ENCODE results near the gene VSIG8.

Gene VSIG8

DNA sequence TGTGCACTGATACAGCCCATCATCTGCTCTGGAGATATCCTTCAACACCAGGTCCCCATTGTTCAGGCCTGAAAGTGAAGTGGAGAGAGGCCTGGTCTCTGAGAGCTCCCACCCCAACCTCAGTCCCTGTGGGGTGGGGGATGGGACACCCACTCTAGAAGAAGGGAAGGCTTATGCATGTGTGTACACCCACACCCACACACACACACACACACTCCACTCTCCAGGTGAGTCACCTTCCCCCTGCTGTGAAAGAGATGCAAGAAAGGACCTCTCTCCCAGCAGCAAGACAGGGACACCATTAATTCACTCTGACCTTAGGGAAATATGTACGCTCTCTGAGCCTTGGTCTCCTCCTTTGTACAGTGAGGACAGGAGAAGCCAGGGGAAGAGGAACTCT lies 5.9 kb downstream of the VSIG8 start:
- ATAC-seq, result no peak
- DNase-seq, result no peak

DNA sequence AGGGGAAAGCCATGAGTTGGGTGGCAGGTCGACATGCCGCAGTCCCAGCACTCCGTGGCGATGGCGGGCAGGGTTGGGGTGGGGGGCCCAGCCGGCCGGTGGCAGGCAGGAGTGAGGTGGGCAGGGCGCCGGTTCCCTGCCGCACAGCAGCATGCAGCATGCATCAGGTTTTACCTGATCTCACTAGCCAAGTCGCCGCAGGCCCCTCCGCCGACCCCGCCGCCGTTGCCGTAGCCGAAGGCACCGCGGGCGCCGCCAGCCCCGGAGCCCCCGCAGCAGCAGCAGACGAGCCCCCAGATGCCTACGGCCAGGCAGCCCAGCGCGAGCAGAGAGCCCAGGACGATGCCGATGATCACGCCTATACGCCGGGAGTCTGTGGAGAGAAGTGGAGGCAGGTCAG lies 6.7 kb downstream of the VSIG8 start:
- no peak for ATAC-seq
- DNase-seq, result no peak

- peak; percentile 95 for ATAC-seq
- peak; percentile 82 for DNase-seq
Measured at GRCh38 chr1:159854693-159855192, 7.7 kb downstream of the VSIG8 start.

DNA sequence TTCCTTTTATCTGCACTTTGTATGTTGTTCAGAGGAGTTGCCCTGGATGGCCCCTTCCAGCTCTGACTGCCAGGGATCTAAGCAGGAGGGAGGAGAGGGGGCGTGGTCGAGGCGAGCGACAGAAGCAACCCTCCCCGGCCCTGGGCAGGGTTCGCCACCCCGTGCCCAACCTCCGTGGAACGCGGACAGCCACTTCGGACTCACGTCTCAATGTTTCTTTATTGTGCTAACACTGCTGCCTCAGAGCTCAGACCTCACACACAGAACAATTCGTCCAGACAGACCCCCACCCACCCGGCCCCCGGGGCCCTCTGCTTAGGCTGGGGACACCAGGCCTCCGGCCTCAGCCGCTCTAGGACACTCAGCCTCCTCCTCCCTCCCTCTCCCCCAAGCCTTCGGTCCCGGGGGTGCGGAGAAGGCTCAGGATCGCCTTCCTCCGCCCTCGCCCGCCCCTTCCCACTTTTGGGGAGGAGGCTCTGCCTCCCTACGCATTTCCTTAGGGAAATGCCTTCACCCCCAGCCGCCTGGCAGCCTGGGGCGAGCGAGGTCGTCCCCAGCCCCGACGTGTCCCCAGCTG lies 8.3 kb downstream of the VSIG8 start:
- DNase-seq (peak; percentile 50), ATAC-seq (no peak)

DNA sequence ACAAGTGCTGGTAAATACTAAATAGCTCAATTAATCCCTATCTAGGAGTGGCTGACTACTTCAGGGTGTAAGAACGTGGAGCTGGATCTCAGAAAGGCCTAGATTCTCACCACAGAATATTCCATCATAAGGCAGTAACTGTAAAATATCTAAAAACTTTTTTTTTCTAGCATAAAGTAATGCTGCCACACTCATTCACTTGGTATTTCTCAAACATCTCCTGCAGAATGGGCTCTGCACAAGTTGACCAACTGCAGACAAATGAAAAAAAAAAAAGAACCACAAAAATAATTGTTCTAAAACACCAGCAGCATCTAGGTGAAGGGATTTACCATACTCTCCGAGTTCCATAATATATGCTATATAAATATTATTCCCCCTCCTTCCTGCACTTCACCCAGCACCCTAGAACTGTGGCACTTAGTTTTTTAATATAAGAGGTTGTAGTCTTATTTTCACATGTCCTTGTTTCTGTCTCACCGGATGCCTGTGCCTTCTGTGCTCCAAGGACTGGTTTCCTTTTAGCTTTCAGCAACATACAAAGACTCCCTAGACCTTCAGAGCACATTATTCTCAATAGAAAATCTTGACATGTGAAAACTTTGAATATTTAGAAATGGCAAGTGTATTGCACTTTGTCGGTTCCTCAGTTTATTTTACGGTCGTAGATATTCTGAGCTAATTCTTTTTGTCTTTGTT lies 8.9 kb downstream of the VSIG8 start:
- ATAC-seq, result no peak

DNA sequence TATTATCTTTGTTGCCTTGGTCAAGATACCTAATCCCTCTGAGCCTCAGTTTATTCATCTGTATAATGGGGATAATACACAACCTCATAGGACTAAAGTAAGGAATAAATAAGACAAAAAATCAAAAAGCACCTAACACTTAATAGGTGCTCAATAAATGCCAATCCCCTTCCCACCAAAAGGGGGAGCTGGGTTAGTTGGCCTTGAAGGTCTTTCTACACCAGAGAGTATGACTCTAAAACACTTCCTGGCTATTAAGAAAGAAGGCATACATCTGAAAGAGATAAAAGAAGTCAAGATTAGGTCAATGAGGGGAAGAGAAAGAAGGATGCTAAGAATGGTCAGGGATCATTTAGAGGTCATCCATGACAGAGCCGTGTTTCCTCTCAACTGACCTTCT lies 11.1 kb downstream of the VSIG8 start:
- no peak for DNase-seq
- no peak for ATAC-seq

More for the DNA sequence above, 8.9 kb downstream of the VSIG8 start:
- DNase-seq, result no peak

DNA sequence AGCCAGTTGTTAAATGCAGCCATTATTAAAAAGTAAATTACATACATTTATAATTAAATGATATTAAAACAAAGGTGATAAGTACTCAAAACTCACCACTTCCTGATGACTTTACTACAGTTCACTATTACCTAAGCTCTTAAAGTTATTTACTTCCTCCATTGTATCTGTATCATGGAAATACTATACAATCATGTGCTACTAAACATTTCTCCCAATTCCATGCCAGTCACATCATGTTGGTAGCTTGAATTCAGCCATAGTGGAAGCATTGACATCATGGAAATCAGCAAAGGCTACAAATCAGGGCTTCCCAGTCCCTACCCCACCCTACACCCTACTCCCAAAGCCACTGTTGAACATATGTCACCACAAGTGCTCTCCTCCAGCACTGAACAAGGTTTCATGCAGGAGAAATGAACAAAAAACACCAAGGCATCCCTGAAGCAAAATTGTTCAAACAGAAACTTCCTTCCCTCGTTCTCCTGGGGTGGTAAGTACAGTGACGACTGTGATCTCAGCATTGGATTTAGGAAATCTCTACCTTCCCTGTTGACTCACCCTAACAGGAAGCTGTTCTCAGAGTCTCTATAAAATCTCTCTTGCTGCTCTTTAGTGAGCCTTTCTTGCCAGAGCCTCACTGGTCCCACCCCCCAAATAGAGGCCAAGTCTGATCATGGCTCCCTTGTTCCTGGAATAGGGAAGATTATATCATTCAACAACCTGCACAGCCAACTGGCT lies 12.7 kb downstream of the VSIG8 start:
- DNase-seq (no peak), ATAC-seq (no peak)

GRCh38 chr1:159848326-159848725 lies 14.1 kb downstream of the VSIG8 start:
- no peak for DNase-seq
- ATAC-seq, result no peak

DNA sequence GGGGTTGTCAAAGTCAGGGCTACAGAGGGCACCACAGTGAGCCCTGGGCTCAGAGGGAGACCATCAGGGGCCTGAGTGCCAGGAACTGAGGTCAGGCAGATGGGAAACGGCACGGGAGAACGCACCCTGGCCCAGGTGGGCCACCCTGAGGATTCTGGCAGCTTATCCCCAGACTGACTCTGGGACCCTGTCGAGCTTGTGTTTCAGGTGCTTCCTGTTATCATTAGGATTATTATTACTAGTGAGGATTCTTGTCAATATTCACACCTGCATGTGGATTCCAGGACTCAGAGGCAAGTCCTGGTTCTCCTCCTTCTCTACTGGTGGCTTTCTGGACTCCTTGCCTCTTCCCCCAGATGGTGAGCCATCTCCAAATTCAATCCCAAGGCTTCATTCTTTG lies 15.2 kb downstream of the VSIG8 start:
- ATAC-seq (no peak), DNase-seq (no peak)

DNA sequence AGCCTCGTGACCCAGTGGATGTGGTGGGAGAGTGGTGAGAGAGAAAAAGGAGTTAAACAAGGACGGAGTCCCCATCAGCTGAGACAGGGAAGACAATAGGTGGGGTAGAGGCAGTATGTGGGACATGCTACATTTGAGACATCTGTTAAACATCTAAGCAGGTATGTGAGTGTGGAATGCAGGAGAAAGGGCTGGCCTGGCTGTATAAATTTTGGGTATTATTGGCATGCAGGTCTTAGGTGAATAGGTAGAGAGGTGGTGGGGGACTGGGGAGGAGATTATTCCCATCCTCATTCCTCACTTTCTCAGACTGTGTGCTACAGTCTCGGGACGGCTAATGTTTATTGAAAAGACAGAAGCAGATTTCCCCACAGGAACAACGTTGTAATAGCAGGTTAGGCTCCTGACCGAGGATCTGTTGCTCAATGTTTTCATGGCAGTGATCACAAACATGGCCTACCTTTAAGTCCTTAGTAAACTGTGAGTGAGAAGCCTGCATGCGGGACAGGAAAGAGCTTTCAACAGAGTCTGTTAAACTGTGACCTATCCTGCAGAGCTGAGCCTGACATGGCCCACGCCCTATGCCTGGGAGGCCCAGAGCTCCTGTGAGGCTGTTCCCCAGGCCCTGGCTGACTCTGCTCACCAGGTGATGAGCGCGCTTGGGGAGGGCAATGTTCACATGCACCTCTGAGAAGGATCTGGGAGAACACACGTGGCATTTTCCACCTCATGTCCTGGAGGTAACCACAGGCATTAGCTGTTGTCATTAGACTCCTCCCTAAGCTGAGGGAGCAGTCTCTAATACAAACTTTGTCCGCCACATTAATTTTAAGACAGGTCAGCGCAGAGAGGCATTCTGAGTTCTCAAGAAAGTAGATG lies 16.5 kb downstream of the VSIG8 start:
- no peak for DNase-seq
- no peak for ATAC-seq

DNA sequence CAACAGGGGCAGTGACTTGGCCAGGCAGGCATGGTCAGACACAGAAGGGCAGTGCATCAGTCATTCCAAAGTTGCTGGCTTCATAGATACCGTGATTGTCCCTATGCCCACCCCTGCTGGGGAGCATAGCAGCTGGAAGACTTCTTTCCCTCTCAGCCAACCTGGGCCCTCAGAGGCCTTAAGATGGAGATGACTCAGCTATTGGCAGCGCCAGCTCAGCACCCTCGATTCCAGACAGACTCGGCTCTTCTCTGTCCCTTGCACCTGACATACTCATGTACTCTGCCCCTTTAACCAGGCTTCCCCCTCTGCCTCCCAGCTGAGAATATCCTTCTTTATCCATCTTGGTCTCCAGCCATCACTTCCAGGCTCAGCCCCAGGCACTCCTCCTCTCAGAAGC lies 19.0 kb downstream of the VSIG8 start:
- DNase-seq, result no peak
- no peak for ATAC-seq

DNA sequence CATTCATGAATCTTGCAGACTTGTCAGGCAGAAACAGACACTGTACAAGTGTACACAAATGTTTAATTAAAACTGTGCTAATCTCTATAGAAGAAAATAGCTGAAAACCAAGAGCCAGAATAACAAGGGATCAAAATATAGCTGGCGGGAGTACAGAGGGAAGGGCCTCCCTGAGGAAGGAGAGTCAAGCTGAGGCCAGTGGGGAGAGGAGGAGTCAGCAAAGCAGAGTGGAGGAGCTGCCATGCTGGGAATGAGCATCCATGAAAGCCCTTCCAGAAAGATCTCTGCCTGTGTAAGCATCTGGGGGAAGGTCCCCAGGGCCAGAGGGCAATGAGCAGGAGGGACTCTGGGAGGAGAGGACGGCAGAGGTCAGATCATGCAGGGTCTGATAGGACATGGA lies 20.7 kb downstream of the VSIG8 start:
- DNase-seq, result no peak
- no peak for ATAC-seq

GRCh38 chr1:159839116-159839849 lies 23.2 kb downstream of the VSIG8 start:
- ATAC-seq, result peak; percentile 17
- no peak for DNase-seq

- ATAC-seq, result peak; percentile 42
Measured at GRCh38 chr1:159838715-159839114, 23.7 kb downstream of the VSIG8 start.

GRCh38 chr1:159835862-159836525 lies 26.5 kb downstream of the VSIG8 start:
- no peak for DNase-seq
- no peak for ATAC-seq

More at GRCh38 chr1:159838715-159839114, 23.7 kb downstream of the VSIG8 start:
- no peak for DNase-seq

- DNase-seq, result no peak
- no peak for ATAC-seq
Measured at GRCh38 chr1:159835356-159835755, 27.1 kb downstream of the VSIG8 start.

DNA sequence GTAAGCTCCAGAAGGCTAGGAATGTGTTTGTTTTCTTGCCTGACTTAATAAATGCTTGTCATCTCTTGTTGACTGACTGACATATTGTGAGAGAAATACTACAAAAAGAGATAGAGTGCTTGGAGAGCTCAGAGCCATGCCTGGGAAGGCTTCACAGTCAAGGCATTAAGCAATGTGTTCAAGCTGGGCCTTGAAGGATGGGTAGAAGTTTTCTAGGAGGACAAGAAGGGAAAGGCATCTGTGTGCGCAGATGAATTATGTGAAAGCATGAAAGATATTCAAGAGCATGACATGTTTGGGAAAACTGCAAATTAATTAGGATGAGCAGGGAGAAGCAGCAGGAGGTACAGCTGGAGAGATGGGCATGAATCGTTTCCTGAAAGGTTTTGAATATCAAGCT lies 30.1 kb downstream of the VSIG8 start:
- ATAC-seq, result no peak

GRCh38 chr1:159831412-159832141 lies 30.9 kb downstream of the VSIG8 start:
- ATAC-seq (no peak), DNase-seq (no peak)

More for the DNA sequence above, 30.1 kb downstream of the VSIG8 start:
- no peak for DNase-seq

GRCh38 chr1:159830722-159831121 lies 31.7 kb downstream of the VSIG8 start:
- ATAC-seq, result no peak
- no peak for DNase-seq

DNA sequence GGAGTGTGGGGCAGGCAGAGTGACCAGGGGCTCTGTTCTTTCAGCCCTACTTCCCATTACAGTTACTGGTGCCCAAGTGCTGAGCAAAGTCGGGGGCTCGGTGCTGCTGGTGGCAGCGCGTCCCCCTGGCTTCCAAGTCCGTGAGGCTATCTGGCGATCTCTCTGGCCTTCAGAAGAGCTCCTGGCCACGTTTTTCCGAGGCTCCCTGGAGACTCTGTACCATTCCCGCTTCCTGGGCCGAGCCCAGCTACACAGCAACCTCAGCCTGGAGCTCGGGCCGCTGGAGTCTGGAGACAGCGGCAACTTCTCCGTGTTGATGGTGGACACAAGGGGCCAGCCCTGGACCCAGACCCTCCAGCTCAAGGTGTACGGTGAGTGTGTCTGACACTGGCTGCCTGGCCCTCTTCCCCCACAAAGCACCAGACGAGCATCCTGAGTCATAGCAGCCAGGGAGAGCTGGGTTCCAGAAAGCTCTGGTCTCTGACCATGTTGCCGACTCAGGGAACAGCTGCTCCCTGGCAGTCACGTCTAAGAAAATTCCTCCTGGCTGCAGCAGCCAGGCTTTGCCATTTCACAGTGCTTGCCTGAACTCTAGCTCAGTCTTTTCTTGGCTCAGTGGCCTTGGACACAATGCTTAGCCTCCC lies 32.5 kb downstream of the VSIG8 start:
- no peak for ATAC-seq

More for the DNA sequence above, 32.5 kb downstream of the VSIG8 start:
- no peak for DNase-seq
